ENCODE results near the gene CCDC57.

The CCDC57 gene

DNA sequence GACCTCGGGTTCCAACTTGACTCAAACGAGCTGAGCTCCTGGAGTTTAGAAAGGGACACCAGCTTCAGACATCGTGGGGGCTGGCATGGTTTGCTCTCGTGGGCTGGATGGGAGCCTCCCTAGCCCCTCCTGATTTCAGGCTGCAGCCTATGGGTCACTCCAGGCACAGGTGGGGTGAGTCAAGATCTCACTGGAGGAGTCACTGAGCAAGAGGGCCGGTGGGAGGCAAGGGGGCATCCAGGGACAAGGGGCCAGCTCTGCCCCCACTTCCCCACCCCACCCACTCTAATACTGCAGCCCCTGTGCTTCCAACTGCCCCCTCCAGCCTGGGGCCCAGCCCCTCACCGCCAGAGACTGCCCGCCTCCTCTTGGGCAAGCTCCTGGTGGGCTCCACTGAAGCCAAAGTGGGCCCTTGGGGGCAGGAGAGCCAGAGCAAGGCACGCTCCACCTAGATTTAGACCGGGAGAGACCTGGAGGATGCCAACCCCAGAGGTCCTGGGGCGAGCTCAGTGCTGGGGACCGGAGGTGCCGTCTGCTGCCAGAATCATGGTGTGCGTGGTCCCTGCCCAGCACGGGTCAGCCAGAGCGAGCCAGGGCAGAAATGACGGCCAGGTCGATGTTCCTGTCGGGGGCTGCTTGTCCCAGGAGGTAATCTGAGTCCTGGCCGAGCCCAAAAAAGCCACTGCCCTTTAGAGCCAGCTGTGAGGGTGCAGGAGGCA lies 22.6 kb upstream of the CCDC57 start:
- peak overlapping the region in 1 of 2 experiments; percentile 58 for H3K27ac ChIP-seq (ENCODE audit: insufficient read depth in 1 of 2, low read depth in 1 of 2, low read length in 2 of 2, poor library complexity in 1 of 2, severe bottlenecking in 2 of 2)
- H3K4me3 ChIP-seq (ENCODE audit: control insufficient read depth in 1 of 7, extremely low read depth in 1 of 7, insufficient read depth in 4 of 7, low read depth in 2 of 7, low read length in 6 of 7) = no peak overlapping the region
- peaks cover 0 to 89% (median 62%) of the 10 kb centered on the region in 4 experiments for H3K4me1 ChIP-seq (ENCODE audit: control extremely low read depth in 1 of 4, control insufficient read depth in 4 of 4, insufficient read depth in 4 of 4, low read length in 3 of 4)
- ChIA-PET CTCF (interaction anchor here (0.9 to 3.1 kb wide), 17 partner anchors 12 to 206 kb away, joined by 3 to 12 read pairs (median 5); partner anchors contain the start of gene CD7), POLR2A (interaction anchor here (0.5 to 1.6 kb wide), 4 partner anchors 22 to 198 kb away, joined by 3 to 4 read pairs (median 3); partner anchors contain the start of gene CCDC57)
- no peaks in the 10 kb centered on the region for H3K27me3 ChIP-seq (replicated peaks in 2 of 5; ENCODE audit: control insufficient read depth in 4 of 5, insufficient read depth in 5 of 5, low read length in 4 of 5)
- no peak for DNase-seq
- H3K9me3 ChIP-seq (ENCODE audit: control extremely low read depth in 1 of 5, control insufficient read depth in 4 of 5, insufficient read depth in 2 of 5, low read depth in 1 of 5, low read length in 4 of 5) = no peaks in the 10 kb centered on the region
- WGBS (ENCODE audit: insufficient coverage) = 96% methylated on average over 16 of the region's 19 CpGs
- peaks cover 7 to 37% (median 9%) of the 10 kb centered on the region in 4 experiments for H3K36me3 ChIP-seq (ENCODE audit: control insufficient read depth in 4 of 4, insufficient read depth in 4 of 4, low read length in 3 of 4)

DNA sequence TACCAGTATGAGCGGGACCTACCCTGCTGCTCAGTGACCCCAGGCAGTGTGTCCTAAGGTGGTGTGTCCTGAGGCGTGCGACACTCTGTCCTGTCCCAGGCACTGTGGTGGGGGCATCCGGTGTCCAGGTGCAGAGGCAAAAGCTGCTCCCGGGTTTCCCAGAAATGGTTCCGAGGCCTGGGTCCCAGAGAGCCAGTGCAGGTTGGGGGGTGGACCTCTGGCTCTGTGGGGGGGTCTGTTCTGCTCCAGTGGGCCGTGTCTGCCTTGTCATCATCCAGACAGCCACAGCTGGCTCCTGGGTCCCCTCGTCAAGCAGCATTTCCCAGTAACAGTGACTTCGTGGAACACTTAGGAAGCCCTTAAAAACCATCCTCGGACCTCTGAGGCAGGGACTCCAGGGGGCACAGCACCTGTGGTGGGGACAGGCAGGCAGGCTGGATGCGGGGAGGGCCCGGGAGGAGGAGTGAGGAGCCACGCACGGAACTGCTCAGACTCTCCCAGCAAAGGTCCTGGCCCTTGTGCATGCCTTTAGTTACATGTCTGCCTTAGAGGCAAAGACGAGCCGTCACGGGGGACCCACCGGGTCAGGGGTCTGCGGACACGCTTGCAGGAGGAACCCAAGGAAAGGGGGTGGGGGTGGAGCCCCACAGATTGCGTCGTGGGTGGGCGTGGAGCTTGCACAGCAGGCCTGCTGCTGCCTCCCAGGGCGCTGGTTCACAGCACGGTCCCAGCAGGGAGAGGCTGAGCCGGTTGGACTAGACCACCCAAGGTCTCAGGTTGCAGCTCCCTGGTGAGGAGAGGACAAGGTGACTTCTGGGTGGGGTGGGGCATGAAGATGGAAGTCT lies 21.8 kb upstream of the CCDC57 start:
- POLR2A ChIA-PET = interaction anchor here (0.6 kb wide), 1 partner anchor 23 kb away, joined by 3 read pairs; no protein-coding TSS in a partner anchor
- WGBS (ENCODE audit: insufficient coverage) = 91% methylated on average over 26 of the region's 26 CpGs
- no peaks in the 10 kb centered on the region for H3K9me3 ChIP-seq (ENCODE audit: control extremely low read depth in 1 of 5, control insufficient read depth in 4 of 5, insufficient read depth in 2 of 5, low read depth in 1 of 5, low read length in 4 of 5)
- H3K36me3 ChIP-seq (ENCODE audit: control insufficient read depth in 4 of 4, insufficient read depth in 4 of 4, low read length in 3 of 4) = peaks cover 4 to 29% (median 9%) of the 10 kb centered on the region in 4 experiments
- peaks cover 0 to 89% (median 62%) of the 10 kb centered on the region in 4 experiments for H3K4me1 ChIP-seq (ENCODE audit: control extremely low read depth in 1 of 4, control insufficient read depth in 4 of 4, insufficient read depth in 4 of 4, low read length in 3 of 4)
- peak overlapping the region in 1 of 2 experiments; percentile 58 for H3K27ac ChIP-seq (ENCODE audit: insufficient read depth in 1 of 2, low read depth in 1 of 2, low read length in 2 of 2, poor library complexity in 1 of 2, severe bottlenecking in 2 of 2)
- CTCF ChIA-PET = interaction anchor here (0.6 to 3.1 kb wide), 8 partner anchors 20 to 395 kb away, joined by 3 to 12 read pairs (median 4); no protein-coding TSS in a partner anchor
- H3K4me3 ChIP-seq (ENCODE audit: control insufficient read depth in 1 of 7, extremely low read depth in 1 of 7, insufficient read depth in 4 of 7, low read depth in 2 of 7, low read length in 6 of 7) = no peak overlapping the region
- DNase-seq = no peak
- H3K27me3 ChIP-seq (replicated peaks in 2 of 5; ENCODE audit: control insufficient read depth in 4 of 5, insufficient read depth in 5 of 5, low read length in 4 of 5) = no peaks in the 10 kb centered on the region

DNA sequence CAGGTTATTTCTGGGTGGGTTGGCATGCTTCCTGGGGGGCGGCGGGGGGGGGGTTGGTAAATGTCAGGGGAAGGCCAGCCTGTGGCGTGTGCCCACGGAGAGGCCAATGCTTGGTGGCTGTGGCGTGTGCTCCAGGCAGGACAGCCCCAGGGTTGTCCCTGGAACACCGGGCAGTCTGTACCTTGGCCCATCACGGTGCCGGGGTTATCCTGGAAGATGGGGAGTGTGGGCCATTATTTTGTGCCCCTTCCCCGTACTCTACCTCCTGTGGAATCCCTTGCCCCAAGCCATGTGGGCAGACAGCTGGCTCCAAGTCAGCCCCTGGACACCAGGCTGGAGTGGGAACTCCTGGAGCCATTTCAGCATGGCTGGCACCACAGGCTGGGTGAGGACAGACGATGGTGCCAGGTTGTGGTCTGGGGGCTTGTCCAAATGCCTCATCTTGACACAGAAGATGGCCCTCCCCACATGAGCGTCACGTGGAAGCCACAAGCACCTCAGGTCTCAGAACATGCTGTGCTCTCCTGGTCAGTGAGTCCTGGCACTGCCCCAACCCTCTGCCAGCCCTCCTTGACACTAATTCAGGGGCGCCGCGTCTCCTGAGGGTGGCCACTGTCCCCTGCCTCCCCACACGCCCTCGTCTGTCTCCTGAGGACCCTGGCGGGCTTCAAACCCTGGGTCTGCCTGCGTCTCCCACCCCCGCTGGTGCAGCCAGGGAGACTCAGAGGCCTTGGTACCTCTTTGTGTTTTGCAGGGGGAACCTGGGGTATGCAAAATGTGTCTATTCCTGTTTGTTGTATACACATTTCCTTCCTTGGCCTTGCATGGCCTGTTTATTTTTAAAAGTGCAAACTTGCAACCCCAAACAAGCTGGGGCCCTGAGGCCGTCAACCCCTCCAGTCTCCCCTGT lies 20.5 kb upstream of the CCDC57 start:
- Histone ChIP-seq H3K36me3 (ENCODE audit: control insufficient read depth in 4 of 4, insufficient read depth in 4 of 4, low read length in 3 of 4) (peaks cover 4 to 20% (median 9%) of the 10 kb centered on the region in 4 experiments), H3K4me1 (ENCODE audit: control extremely low read depth in 1 of 4, control insufficient read depth in 4 of 4, insufficient read depth in 4 of 4, low read length in 3 of 4) (peaks cover 0 to 87% (median 59%) of the 10 kb centered on the region in 4 experiments)

DNA sequence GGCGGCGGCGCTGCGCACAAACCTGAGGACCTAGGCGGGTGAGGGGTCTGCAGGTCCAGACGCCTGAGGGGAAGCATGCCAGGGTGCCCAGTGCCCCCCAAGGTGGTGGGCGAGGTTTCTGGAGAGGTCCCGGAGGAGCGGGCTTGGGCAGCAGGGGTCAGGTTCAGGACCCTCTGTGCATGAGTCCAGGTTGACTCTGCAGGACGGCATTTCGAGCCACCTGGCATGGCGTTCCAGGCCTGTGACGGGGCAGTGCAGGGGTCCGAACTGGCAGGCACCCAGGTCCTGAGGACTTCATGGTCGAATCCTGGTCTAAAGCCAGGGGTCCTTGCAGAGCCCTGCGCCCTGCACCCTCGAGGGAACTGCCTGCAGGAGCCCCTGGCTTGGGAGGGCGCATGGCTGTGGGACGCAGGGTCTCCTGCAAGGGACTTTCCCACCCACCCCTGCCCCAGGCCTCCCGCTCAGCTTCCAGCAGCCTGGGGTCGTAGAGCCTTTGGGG lies 19.7 kb upstream of the CCDC57 start:
- H3K36me3 ChIP-seq (ENCODE audit: control insufficient read depth in 4 of 4, insufficient read depth in 4 of 4, low read length in 3 of 4) = peaks cover 1 to 14% (median 5%) of the 10 kb centered on the region in 4 experiments
- no peak for DNase-seq
- peaks cover 0 to 86% (median 60%) of the 10 kb centered on the region in 4 experiments for H3K4me1 ChIP-seq (ENCODE audit: control extremely low read depth in 1 of 4, control insufficient read depth in 4 of 4, insufficient read depth in 4 of 4, low read length in 3 of 4)
- WGBS (ENCODE audit: insufficient coverage) = 82% methylated on average over 18 of the region's 21 CpGs
- H3K9me3 ChIP-seq (ENCODE audit: control extremely low read depth in 1 of 5, control insufficient read depth in 4 of 5, insufficient read depth in 2 of 5, low read depth in 1 of 5, low read length in 4 of 5) = no peaks in the 10 kb centered on the region
- ChIA-PET POLR2A (interaction anchor here (0.6 kb wide), 1 partner anchor 26 kb away, joined by 3 read pairs; no protein-coding TSS in a partner anchor), CTCF (interaction anchor here (1.3 to 1.4 kb wide), 2 partner anchors 8 to 67 kb away, joined by 3 to 11 read pairs; no protein-coding TSS in a partner anchor)
- H3K27me3 ChIP-seq (replicated peaks in 2 of 5; ENCODE audit: control insufficient read depth in 4 of 5, insufficient read depth in 5 of 5, low read length in 4 of 5) = no peaks in the 10 kb centered on the region
- peak overlapping the region in 1 of 2 experiments; percentile 34 for H3K27ac ChIP-seq (ENCODE audit: insufficient read depth in 1 of 2, low read depth in 1 of 2, low read length in 2 of 2, poor library complexity in 1 of 2, severe bottlenecking in 2 of 2)
- H3K4me3 ChIP-seq (ENCODE audit: control insufficient read depth in 1 of 7, extremely low read depth in 1 of 7, insufficient read depth in 4 of 7, low read depth in 2 of 7, low read length in 6 of 7) = peak overlapping the region in 5 of 7 experiments; percentile 37 to 81 (median 65)

More for the DNA sequence above, 20.5 kb upstream of the CCDC57 start:
- DNase-seq = no peak
- ChIA-PET CTCF (no interaction called here), POLR2A (interaction anchor here (0.7 kb wide), 1 partner anchor 68 kb away, joined by 4 read pairs; no protein-coding TSS in a partner anchor)
- H3K27ac ChIP-seq (ENCODE audit: insufficient read depth in 1 of 2, low read depth in 1 of 2, low read length in 2 of 2, poor library complexity in 1 of 2, severe bottlenecking in 2 of 2) = no peak overlapping the region
- WGBS (ENCODE audit: insufficient coverage) = 88% methylated on average over 13 of the region's 21 CpGs
- H3K27me3 ChIP-seq (replicated peaks in 2 of 5; ENCODE audit: control insufficient read depth in 4 of 5, insufficient read depth in 5 of 5, low read length in 4 of 5) = no peaks in the 10 kb centered on the region
- no peak overlapping the region for H3K4me3 ChIP-seq (ENCODE audit: control insufficient read depth in 1 of 7, extremely low read depth in 1 of 7, insufficient read depth in 4 of 7, low read depth in 2 of 7, low read length in 6 of 7)
- no peaks in the 10 kb centered on the region for H3K9me3 ChIP-seq (ENCODE audit: control extremely low read depth in 1 of 5, control insufficient read depth in 4 of 5, insufficient read depth in 2 of 5, low read depth in 1 of 5, low read length in 4 of 5)

DNA sequence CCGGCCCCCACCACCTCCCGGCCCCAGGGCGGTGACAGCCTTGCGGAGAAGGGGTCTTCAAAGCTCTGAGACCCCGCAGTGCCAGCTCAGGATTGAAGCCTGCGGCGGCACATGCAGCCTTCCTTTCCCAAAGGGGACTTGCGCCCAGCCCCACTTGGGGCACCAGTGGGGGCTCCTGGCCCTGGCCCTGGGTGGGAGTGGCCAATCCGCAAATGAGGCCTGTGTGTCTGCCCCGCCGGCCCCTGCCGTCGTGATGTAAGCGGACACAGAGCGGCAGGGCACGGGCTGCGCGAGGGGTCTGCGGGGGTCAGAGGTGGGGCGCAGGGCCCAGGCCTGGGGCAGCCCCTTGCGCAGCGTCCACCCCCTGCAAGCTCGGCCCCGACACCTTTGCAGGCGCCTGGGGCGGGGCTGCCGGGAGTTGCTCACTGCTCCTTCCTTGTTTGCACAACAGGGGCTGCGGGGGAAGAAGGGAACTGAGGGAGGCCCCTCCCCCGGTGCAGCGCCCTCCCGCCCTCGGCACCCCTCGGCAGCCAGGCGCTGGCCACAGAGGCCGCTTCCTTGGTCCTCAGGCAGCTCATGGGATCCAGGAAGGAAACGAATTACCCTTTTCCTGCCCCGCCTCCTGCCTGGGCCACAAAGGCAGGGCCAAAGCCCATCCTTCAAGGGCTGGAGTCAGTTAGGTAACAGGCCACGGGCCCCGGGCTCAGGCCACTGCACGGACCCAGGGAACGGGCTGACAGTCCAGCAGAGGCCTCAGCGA lies 19.1 kb upstream of the CCDC57 start:
- CTCF ChIA-PET = interaction anchor here (1.3 to 1.4 kb wide), 2 partner anchors 9 to 67 kb away, joined by 3 to 11 read pairs; no protein-coding TSS in a partner anchor
- WGBS (ENCODE audit: insufficient coverage) = 6% methylated on average over 24 of the region's 42 CpGs
- Histone ChIP-seq H3K27ac (ENCODE audit: insufficient read depth in 1 of 2, low read depth in 1 of 2, low read length in 2 of 2, poor library complexity in 1 of 2, severe bottlenecking in 2 of 2) (peak overlapping the region in 1 of 2 experiments; percentile 61), H3K9me3 (ENCODE audit: control extremely low read depth in 1 of 5, control insufficient read depth in 4 of 5, insufficient read depth in 2 of 5, low read depth in 1 of 5, low read length in 4 of 5) (no peaks in the 10 kb centered on the region), H3K4me3 (ENCODE audit: control insufficient read depth in 1 of 7, extremely low read depth in 1 of 7, insufficient read depth in 4 of 7, low read depth in 2 of 7, low read length in 6 of 7) (peak overlapping the region; percentile 43 to 81 (median 65)), H3K27me3 (replicated peaks in 2 of 5; ENCODE audit: control insufficient read depth in 4 of 5, insufficient read depth in 5 of 5, low read length in 4 of 5) (no peaks in the 10 kb centered on the region), H3K36me3 (ENCODE audit: control insufficient read depth in 4 of 4, insufficient read depth in 4 of 4, low read length in 3 of 4) (peaks cover 0 to 8% (median 0%) of the 10 kb centered on the region in 4 experiments), H3K4me1 (ENCODE audit: control extremely low read depth in 1 of 4, control insufficient read depth in 4 of 4, insufficient read depth in 4 of 4, low read length in 3 of 4) (peaks cover 0 to 86% (median 56%) of the 10 kb centered on the region in 4 experiments)
- POLR2A ChIA-PET = interaction anchor here (0.6 to 1.2 kb wide), 3 partner anchors 15 to 31 kb away, joined by 3 to 5 read pairs (median 3); no protein-coding TSS in a partner anchor
- DNase-seq = peak in 2 of 3 donors; percentile 54 to 63

All from common myeloid progenitor, CD34-positive (primary cell).